MCF 10A (cell line): Measurements from ENCODE around the gene AFAP1L1. TPM values are rescaled to one million over a fixed set of nuclear protein-coding genes. Genes with fewer than 3 reads are reported as not detected.

Experiments
- BruUV-seq: library from RNA; stranded (reverse); fragments of 400-500 nt; replicated peaks from 2 replicates; lab custom pipeline; 2021; lab: Mats Ljungman, UMichigan
- CTCF ChIA-PET: fragments of 300-600 bp; sonication (Branson Sonifier 250); formaldehyde crosslinking; extraction: SDS; loops from one replicate; lab custom pipeline; 2021; ENCODE audit warnings: antibody characterized with exemption, inconsistent platforms; lab: Yijun Ruan, JAX
- POLR2A ChIA-PET: fragments of 300-600, 350-650 bp; sonication (Branson Sonifier 250); formaldehyde crosslinking; extraction: SDS; loops from one replicate; lab custom pipeline; 2020; ENCODE audit warnings: antibody characterized with exemption, inconsistent platforms; lab: Yijun Ruan, JAX
- DNase-seq: peaks from one replicate; pipeline ENCODE4 v3.0.0-alpha.2; 2018; ENCODE audit not compliant: unreplicated experiment
- H3K27ac Mint-ChIP-seq: one replicate; pipeline ENCODE4 v1.8.0; 2022; ENCODE audit warnings: mild to moderate bottlenecking, low read depth, mixed read lengths; ENCODE audit not compliant: unreplicated experiment
- H3K27me3 Mint-ChIP-seq: one replicate; pipeline ENCODE4 v1.8.0; 2022; ENCODE audit warnings: mixed read lengths; ENCODE audit not compliant: insufficient read depth, unreplicated experiment
- H3K36me3 Mint-ChIP-seq: one replicate; pipeline ENCODE4 v1.8.0; 2022; ENCODE audit warnings: mild to moderate bottlenecking, moderate library complexity, mixed read lengths; ENCODE audit not compliant: insufficient read depth, unreplicated experiment
- H3K4me1 Mint-ChIP-seq: one replicate; pipeline ENCODE4 v1.8.0; 2022; ENCODE audit warnings: mixed read lengths; ENCODE audit not compliant: insufficient read depth, unreplicated experiment
- H3K4me3 Mint-ChIP-seq: one replicate; pipeline ENCODE4 v1.8.0; 2022; ENCODE audit warnings: mild to moderate bottlenecking, moderate library complexity, mixed read lengths; ENCODE audit not compliant: unreplicated experiment
- H3K9me3 Mint-ChIP-seq: one replicate; pipeline ENCODE4 v1.8.0; 2022; ENCODE audit warnings: mixed read lengths; ENCODE audit not compliant: unreplicated experiment
- intact Hi-C: fragments of 100-400 bp; cut with micrococcal nuclease; formaldehyde crosslinking; loops from 2 replicates; pipeline ENCODE4 v1.14.1; 2022
- total RNA-seq: library from RNA; stranded (reverse); gene quantifications from 2 replicates; pipeline ENCODE4 v1.2.3, GENCODE V29; 2022
- TF ChIP-seq, protein P1 (sequence below): fragments of 200-600 bp; IDR thresholded peaks from one replicate; pipeline ENCODE4 v1.8.0; 2022; ENCODE audit warnings: antibody characterized with exemption, mild to moderate bottlenecking; ENCODE audit not compliant: unreplicated experiment

AFAP1L1 gene
- total RNA-seq, 1 experiment from 2014 or later, result 4.8 TPM

DNA sequence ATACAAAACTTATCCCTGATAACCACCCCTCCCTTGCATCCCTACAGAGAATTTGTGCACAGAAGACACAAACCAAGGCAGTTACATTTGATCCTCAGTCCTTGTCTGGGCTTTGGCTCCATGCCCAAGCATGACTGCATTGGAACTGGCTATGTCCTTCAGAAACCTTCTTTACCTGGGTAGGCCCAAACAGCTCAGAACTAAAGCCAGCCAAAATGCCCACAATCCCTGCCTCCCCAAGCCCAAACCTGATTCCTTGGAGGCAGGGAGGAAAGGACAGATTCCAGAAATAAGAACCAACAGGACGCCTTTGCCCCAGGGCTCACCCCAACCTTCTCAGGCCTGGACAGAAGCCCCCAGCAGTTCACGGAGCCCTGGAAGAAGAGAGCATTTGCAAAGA, 99.2 kb downstream of the AFAP1L1 start:
- Mint-ChIP-seq H3K4me1 (peaks cover 8% of the 10 kb centered on the region), H3K4me3 (no peak overlapping the region), H3K27me3 (no peaks in the 10 kb centered on the region), H3K9me3 (no peaks in the 10 kb centered on the region), H3K27ac (no peak overlapping the region), H3K36me3 (no peaks in the 10 kb centered on the region)
- intact Hi-C loops, result loop anchor here (1.0 to 2.0 kb wide), 4 partner anchors 54 to 240 kb away; no protein-coding TSS in a partner anchor
- CTCF ChIA-PET, result interaction anchor here (0.6 to 46.8 kb wide), 35 partner anchors 10 to 994 kb away, joined by 3 to 1231 read pairs (median 6); partner anchors contain the start of genes GRPEL2, IL17B and PCYOX1L
- POLR2A ChIA-PET, result interaction anchor here (0.6 to 7.1 kb wide), 10 partner anchors 13 to 245 kb away, joined by 3 to 43 read pairs (median 4); partner anchors contain the start of genes GRPEL2 and PCYOX1L
- TF ChIP-seq, protein P1, sequence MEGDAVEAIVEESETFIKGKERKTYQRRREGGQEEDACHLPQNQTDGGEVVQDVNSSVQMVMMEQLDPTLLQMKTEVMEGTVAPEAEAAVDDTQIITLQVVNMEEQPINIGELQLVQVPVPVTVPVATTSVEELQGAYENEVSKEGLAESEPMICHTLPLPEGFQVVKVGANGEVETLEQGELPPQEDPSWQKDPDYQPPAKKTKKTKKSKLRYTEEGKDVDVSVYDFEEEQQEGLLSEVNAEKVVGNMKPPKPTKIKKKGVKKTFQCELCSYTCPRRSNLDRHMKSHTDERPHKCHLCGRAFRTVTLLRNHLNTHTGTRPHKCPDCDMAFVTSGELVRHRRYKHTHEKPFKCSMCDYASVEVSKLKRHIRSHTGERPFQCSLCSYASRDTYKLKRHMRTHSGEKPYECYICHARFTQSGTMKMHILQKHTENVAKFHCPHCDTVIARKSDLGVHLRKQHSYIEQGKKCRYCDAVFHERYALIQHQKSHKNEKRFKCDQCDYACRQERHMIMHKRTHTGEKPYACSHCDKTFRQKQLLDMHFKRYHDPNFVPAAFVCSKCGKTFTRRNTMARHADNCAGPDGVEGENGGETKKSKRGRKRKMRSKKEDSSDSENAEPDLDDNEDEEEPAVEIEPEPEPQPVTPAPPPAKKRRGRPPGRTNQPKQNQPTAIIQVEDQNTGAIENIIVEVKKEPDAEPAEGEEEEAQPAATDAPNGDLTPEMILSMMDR, result no peak
- DNase-seq, result peak; percentile 20
- no TSS peak for BruUV-seq

DNA sequence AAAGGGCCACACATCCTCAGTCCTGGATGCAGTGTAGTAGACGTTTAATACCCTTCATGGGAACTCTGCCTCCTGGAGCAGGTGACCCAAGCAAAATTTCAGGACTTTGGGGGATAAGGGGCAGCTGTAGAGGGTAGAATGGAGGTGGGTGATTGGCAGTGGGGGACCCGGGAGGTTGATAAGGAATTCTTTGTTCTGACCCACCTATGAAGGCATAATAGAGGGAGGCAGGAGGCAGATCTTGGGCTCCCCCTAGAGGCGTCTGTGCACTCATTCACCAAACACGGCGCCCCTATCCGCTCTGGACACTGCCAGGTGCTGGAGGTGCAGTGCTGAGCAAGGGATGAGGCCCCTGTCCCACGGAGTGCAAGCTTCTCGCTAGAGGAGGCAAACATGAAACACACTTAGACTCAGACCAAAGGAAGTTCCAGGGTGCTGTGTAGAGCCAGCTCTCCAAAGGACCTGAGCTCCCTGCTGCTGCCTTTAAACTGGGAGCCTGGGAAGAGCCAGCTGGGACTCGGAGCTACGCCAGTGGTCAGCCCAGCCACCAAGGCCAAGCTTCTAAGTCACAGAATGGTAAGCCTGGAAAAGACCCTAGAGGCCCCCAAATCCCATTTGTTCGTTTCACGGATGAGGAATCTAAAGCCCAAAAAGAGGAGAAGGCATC, 99.8 kb downstream of the AFAP1L1 start:
- Mint-ChIP-seq H3K27ac (no peak overlapping the region), H3K4me3 (no peak overlapping the region), H3K9me3 (no peaks in the 10 kb centered on the region), H3K36me3 (no peaks in the 10 kb centered on the region), H3K27me3 (no peaks in the 10 kb centered on the region), H3K4me1 (peaks cover 8% of the 10 kb centered on the region)
- peak; percentile 87 for DNase-seq
- TF ChIP-seq, protein P1, result peak; percentile 94
- BruUV-seq, result no TSS peak
- ChIA-PET CTCF (interaction anchor here (0.5 to 46.8 kb wide), 64 partner anchors 10 to 1107 kb away, joined by 3 to 1231 read pairs (median 4); partner anchors contain the start of genes GRPEL2, IL17B and PCYOX1L), POLR2A (interaction anchor here (0.6 to 7.1 kb wide), 11 partner anchors 14 to 245 kb away, joined by 3 to 43 read pairs (median 4); partner anchors contain the start of genes CSNK1A1, GRPEL2 and PCYOX1L)
- intact Hi-C loops, result loop anchor here (1.0 to 2.0 kb wide), 4 partner anchors 54 to 241 kb away; no protein-coding TSS in a partner anchor

GRCh38 chr5:149372076-149372795, 100.6 kb downstream of the AFAP1L1 start:
- Mint-ChIP-seq H3K27me3 (no peaks in the 10 kb centered on the region), H3K4me3 (no peak overlapping the region), H3K9me3 (no peaks in the 10 kb centered on the region), H3K36me3 (peaks cover 4% of the 10 kb centered on the region), H3K27ac (no peak overlapping the region), H3K4me1 (peaks cover 5% of the 10 kb centered on the region)
- TF ChIP-seq, protein P1, result no peak
- intact Hi-C loops, result no loop called here
- CTCF ChIA-PET, result interaction anchor here (0.5 to 46.8 kb wide), 60 partner anchors 9 to 1106 kb away, joined by 3 to 1231 read pairs (median 4); partner anchors contain the start of genes ABLIM3, GRPEL2, IL17B and PCYOX1L
- DNase-seq, result no peak
- POLR2A ChIA-PET, result interaction anchor here (0.9 to 7.1 kb wide), 6 partner anchors 15 to 179 kb away, joined by 3 to 43 read pairs (median 4); partner anchors contain the start of genes CSNK1A1, GRPEL2 and PCYOX1L
- BruUV-seq, result no TSS peak
